Measurements from ENCODE around the gene SCRT2. TPM values are rescaled to one million over a fixed set of nuclear protein-coding genes. Genes with fewer than 3 reads are reported as not detected.

The SCRT2 gene
- total RNA-seq, 1 donor from 2014 or later = not detected

DNA sequence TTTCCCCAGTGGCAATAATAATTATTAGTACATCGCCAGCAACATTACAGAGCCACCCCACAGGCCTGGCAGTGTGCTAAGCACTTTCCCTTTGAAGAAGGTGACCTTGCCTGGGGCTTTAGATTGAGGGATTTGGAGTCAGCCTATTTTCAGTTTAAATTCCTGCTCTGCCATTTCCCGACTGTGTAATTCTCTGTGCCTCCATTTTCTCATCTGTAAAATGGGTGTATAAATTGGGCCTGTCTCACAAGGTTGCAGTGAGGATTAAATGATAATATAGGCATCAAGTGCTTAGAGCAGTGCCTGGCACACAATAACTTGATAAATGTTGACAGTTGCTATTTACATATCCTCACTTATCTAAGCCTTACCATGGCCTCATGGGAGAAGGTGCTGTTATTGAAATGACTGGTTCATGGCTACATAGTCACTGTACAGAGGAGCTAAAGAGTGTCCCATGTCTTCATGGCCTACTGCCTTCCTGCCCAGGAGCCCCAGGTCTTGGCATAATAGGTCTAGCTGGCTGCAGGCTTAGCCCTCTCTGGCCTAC lies 5.1 kb upstream of the SCRT2 start:
- H3K27me3 Mint-ChIP-seq (ENCODE audit: unreplicated experiment) = peaks cover 3% of the 10 kb centered on the region
- H3K27ac Mint-ChIP-seq (ENCODE audit: unreplicated experiment) = no peak overlapping the region
- TF ChIP-seq, protein P1, sequence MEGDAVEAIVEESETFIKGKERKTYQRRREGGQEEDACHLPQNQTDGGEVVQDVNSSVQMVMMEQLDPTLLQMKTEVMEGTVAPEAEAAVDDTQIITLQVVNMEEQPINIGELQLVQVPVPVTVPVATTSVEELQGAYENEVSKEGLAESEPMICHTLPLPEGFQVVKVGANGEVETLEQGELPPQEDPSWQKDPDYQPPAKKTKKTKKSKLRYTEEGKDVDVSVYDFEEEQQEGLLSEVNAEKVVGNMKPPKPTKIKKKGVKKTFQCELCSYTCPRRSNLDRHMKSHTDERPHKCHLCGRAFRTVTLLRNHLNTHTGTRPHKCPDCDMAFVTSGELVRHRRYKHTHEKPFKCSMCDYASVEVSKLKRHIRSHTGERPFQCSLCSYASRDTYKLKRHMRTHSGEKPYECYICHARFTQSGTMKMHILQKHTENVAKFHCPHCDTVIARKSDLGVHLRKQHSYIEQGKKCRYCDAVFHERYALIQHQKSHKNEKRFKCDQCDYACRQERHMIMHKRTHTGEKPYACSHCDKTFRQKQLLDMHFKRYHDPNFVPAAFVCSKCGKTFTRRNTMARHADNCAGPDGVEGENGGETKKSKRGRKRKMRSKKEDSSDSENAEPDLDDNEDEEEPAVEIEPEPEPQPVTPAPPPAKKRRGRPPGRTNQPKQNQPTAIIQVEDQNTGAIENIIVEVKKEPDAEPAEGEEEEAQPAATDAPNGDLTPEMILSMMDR (IDR thresholded peaks at IDR 0.05; ENCODE audit: unreplicated experiment) = no peak
- peaks cover 8% of the 10 kb centered on the region for H3K4me1 Mint-ChIP-seq (ENCODE audit: unreplicated experiment)
- no peak overlapping the region for H3K4me3 Mint-ChIP-seq (ENCODE audit: unreplicated experiment)
- DNase-seq (ENCODE audit: low spot score) = no peak
- H3K9me3 Mint-ChIP-seq (ENCODE audit: unreplicated experiment) = no peaks in the 10 kb centered on the region
- no peaks in the 10 kb centered on the region for H3K36me3 Mint-ChIP-seq (ENCODE audit: low read depth, unreplicated experiment)

GRCh38 chr20:677957-678356 lies 2.4 kb upstream of the SCRT2 start:
- Mint-ChIP-seq H3K4me3 (ENCODE audit: unreplicated experiment) (no peak overlapping the region), H3K27ac (ENCODE audit: unreplicated experiment) (no peak overlapping the region), H3K9me3 (ENCODE audit: unreplicated experiment) (no peaks in the 10 kb centered on the region), H3K36me3 (ENCODE audit: low read depth, unreplicated experiment) (no peaks in the 10 kb centered on the region), H3K27me3 (ENCODE audit: unreplicated experiment) (peaks cover 7% of the 10 kb centered on the region), H3K4me1 (ENCODE audit: unreplicated experiment) (peaks cover 11% of the 10 kb centered on the region)
- TF ChIP-seq, protein P1 (IDR thresholded peaks at IDR 0.05; ENCODE audit: unreplicated experiment) = no peak
- no peak for DNase-seq (ENCODE audit: low spot score)

GRCh38 chr20:676967-677366 lies 1.4 kb upstream of the SCRT2 start:
- H3K9me3 Mint-ChIP-seq (ENCODE audit: unreplicated experiment) = no peaks in the 10 kb centered on the region
- TF ChIP-seq, protein P1 (IDR thresholded peaks at IDR 0.05; ENCODE audit: unreplicated experiment) = no peak
- DNase-seq (ENCODE audit: low spot score) = no peak
- H3K36me3 Mint-ChIP-seq (ENCODE audit: low read depth, unreplicated experiment) = no peaks in the 10 kb centered on the region
- no peak overlapping the region for H3K4me3 Mint-ChIP-seq (ENCODE audit: unreplicated experiment)
- H3K4me1 Mint-ChIP-seq (ENCODE audit: unreplicated experiment) = peaks cover 11% of the 10 kb centered on the region
- peaks cover 9% of the 10 kb centered on the region for H3K27me3 Mint-ChIP-seq (ENCODE audit: unreplicated experiment)
- no peak overlapping the region for H3K27ac Mint-ChIP-seq (ENCODE audit: unreplicated experiment)

DNA sequence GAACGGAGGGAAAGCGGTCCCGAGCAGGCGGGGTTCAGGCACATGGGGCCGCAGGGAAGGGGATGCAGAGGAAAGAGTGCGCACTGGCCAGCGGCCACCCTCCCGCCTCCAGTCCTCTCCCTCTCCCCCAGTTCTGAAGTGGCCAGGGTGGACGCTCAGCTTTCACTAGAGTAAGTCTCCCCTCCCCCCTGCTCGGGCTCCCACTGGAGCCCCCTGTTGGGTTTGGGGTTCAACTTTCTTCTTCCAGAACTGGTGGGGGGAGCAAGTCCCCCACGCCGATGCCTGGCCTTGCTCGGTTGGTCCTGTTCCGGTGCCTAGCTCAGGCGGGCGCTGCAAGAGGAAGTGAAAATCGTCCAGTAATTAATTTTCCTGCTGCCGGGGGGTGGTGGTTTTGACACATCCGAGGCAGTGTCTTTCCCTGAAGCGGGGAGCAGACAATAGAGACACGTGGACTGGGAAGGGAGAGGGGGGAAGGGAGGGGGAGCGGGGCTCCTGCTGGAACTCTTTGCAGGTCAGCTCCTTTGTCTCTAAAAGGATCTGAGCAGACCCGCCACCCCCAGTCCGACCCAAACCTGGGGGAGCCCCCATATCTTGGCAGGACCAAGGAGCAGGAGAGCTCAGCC lies 824 bp upstream of the SCRT2 start:
- H3K27ac Mint-ChIP-seq (ENCODE audit: unreplicated experiment) = no peak overlapping the region
- H3K9me3 Mint-ChIP-seq (ENCODE audit: unreplicated experiment) = no peaks in the 10 kb centered on the region
- DNase-seq (ENCODE audit: low spot score) = no peak
- H3K4me3 Mint-ChIP-seq (ENCODE audit: unreplicated experiment) = peak overlapping the region; percentile 61
- H3K4me1 Mint-ChIP-seq (ENCODE audit: unreplicated experiment) = peaks cover 11% of the 10 kb centered on the region
- H3K27me3 Mint-ChIP-seq (ENCODE audit: unreplicated experiment) = peaks cover 9% of the 10 kb centered on the region
- TF ChIP-seq, protein P1 (IDR thresholded peaks at IDR 0.05; ENCODE audit: unreplicated experiment) = no peak
- H3K36me3 Mint-ChIP-seq (ENCODE audit: low read depth, unreplicated experiment) = no peaks in the 10 kb centered on the region

GRCh38 chr20:675033-675452 lies 559 bp downstream of the SCRT2 start:
- DNase-seq (ENCODE audit: low spot score) = no peak
- peaks cover 11% of the 10 kb centered on the region for H3K4me1 Mint-ChIP-seq (ENCODE audit: unreplicated experiment)
- H3K9me3 Mint-ChIP-seq (ENCODE audit: unreplicated experiment) = no peaks in the 10 kb centered on the region
- H3K27me3 Mint-ChIP-seq (ENCODE audit: unreplicated experiment) = peaks cover 9% of the 10 kb centered on the region
- TF ChIP-seq, protein P1 (IDR thresholded peaks at IDR 0.05; ENCODE audit: unreplicated experiment) = no peak
- no peak overlapping the region for H3K4me3 Mint-ChIP-seq (ENCODE audit: unreplicated experiment)
- H3K36me3 Mint-ChIP-seq (ENCODE audit: low read depth, unreplicated experiment) = no peaks in the 10 kb centered on the region
- no peak overlapping the region for H3K27ac Mint-ChIP-seq (ENCODE audit: unreplicated experiment)
